HG03025 (cell line): Measurements from ENCODE around the gene ARL6.

Experiments used
- ATAC-seq: cut with Tn5 transposase; IDR thresholded peaks from one replicate; pipeline ENCODE4 v1.9.1; 2021; ENCODE audit warnings: mild to moderate bottlenecking, moderate library complexity; ENCODE audit not compliant: unreplicated experiment, low FRiP score

ARL6 gene

GRCh38 chr3:97764407-97765238 is at the start of gene ARL6:
Gene ARL6 (plus strand): TSS chr3:97764758. CDS start chr3:97768108, 3,350 bp downstream.
- ATAC-seq = peak; percentile 98

- ATAC-seq = peak; percentile 86
These were observed 45.3 kb upstream of the ARL6 start for GRCh38 chr3:97719156-97719821.

GRCh38 chr3:97720417-97720816 is 44.1 kb upstream of the ARL6 start:
- no peak for ATAC-seq

GRCh38 chr3:97721446-97721845 is 43.1 kb upstream of the ARL6 start:
- ATAC-seq = no peak

- ATAC-seq = no peak
These were observed 27.6 kb upstream of the ARL6 start for GRCh38 chr3:97736928-97737327.

GRCh38 chr3:97738761-97739160 is 25.8 kb upstream of the ARL6 start:
- ATAC-seq = no peak

- ATAC-seq = no peak
These were observed 22.5 kb upstream of the ARL6 start for GRCh38 chr3:97742036-97742435.

GRCh38 chr3:97744289-97744688 is 20.3 kb upstream of the ARL6 start:
- no peak for ATAC-seq

GRCh38 chr3:97763586-97764406 is 762 bp upstream of the ARL6 start:
- peak; percentile 42 for ATAC-seq

GRCh38 chr3:97765336-97765735 is 778 bp downstream of the ARL6 start:
- ATAC-seq = no peak

- ATAC-seq = no peak
These were observed 8.4 kb downstream of the ARL6 start for GRCh38 chr3:97772926-97773325.

- no peak for ATAC-seq
These were observed 13.6 kb downstream of the ARL6 start for GRCh38 chr3:97778152-97778551.

- no peak for ATAC-seq
These were observed 29.0 kb downstream of the ARL6 start for GRCh38 chr3:97793420-97794019.

GRCh38 chr3:97795951-97796350 is 31.4 kb downstream of the ARL6 start:
- ATAC-seq = no peak

GRCh38 chr3:97804471-97804870 is 39.9 kb downstream of the ARL6 start:
- no peak for ATAC-seq

GRCh38 chr3:97810779-97811390 is 46.3 kb downstream of the ARL6 start:
- no peak for ATAC-seq

GRCh38 chr3:97815149-97815917 is 50.8 kb downstream of the ARL6 start:
- ATAC-seq = peak; percentile 55

- ATAC-seq = no peak
These were observed 52.3 kb downstream of the ARL6 start for GRCh38 chr3:97816811-97817210.

GRCh38 chr3:97817965-97818364 is 53.4 kb downstream of the ARL6 start:
- no peak for ATAC-seq
